CD4-positive, alpha-beta T cell treated with Interleukin-4 for 1 hour (primary cell): ENCODE data around the gene ASB7.
"Not testable (repeated sequence)": the region's sequence is repeated elsewhere in the genome, so short reads cannot be mapped to it uniquely, and the experiment has no call there.

Experiments used
- DNase-seq, 2 donors: peaks; one replicate each; pipeline ENCODE4 v3.0.0-alpha.2; 2020 to 2022

Gene ASB7

GRCh38 chr15:100653608-100654007, 51.2 kb downstream of the ASB7 start:
- DNase-seq = no peak

- DNase-seq = no peak
Observed at GRCh38 chr15:100658895-100659294, 56.5 kb downstream of the ASB7 start.

- DNase-seq = no peak
Observed at GRCh38 chr15:100661156-100661555, 58.8 kb downstream of the ASB7 start.

- no peak for DNase-seq
Observed at GRCh38 chr15:100663086-100663914, 60.9 kb downstream of the ASB7 start.

- DNase-seq = no peak
Observed at GRCh38 chr15:100663915-100664281, 61.5 kb downstream of the ASB7 start.

GRCh38 chr15:100665570-100665969, 63.2 kb downstream of the ASB7 start:
- DNase-seq = no peak

- DNase-seq = no peak
Observed at GRCh38 chr15:100667405-100668347, 65.3 kb downstream of the ASB7 start.

- DNase-seq = no peak
Observed at GRCh38 chr15:100668348-100668745, 66.0 kb downstream of the ASB7 start.

- DNase-seq = no peak
Observed at GRCh38 chr15:100669260-100669659, 66.9 kb downstream of the ASB7 start.

GRCh38 chr15:100670505-100671021, 68.2 kb downstream of the ASB7 start:
- DNase-seq = no peak

- no peak for DNase-seq
Observed at GRCh38 chr15:100671124-100671680, 68.8 kb downstream of the ASB7 start.

GRCh38 chr15:100671858-100672543, 69.6 kb downstream of the ASB7 start:
- no peak for DNase-seq

GRCh38 chr15:100672959-100673358, 70.6 kb downstream of the ASB7 start:
- DNase-seq = no peak

- not testable (repeated sequence) for DNase-seq
Observed at GRCh38 chr15:100679151-100679550, 76.8 kb downstream of the ASB7 start.

GRCh38 chr15:100680726-100681125, 78.3 kb downstream of the ASB7 start:
- no peak for DNase-seq

GRCh38 chr15:100681335-100681746, 79.0 kb downstream of the ASB7 start:
- DNase-seq = no peak

GRCh38 chr15:100682468-100682867, 80.1 kb downstream of the ASB7 start:
- no peak for DNase-seq

GRCh38 chr15:100683434-100683833, 81.0 kb downstream of the ASB7 start:
- DNase-seq = no peak

GRCh38 chr15:100684591-100684990, 82.2 kb downstream of the ASB7 start:
- DNase-seq = no peak

- no peak for DNase-seq
Observed at GRCh38 chr15:100686021-100686724, 83.8 kb downstream of the ASB7 start.

GRCh38 chr15:100686725-100687473, 84.5 kb downstream of the ASB7 start:
- no peak for DNase-seq
